CD14-positive monocyte (primary cell): ENCODE results near the gene SYNDIG1L. TPM values are rescaled to one million over a fixed set of nuclear protein-coding genes. Genes with fewer than 3 reads are reported as not detected.

Experiments used
- DNase-seq, 3 donors: peaks; one replicate each; pipeline ENCODE4 v3.0.0-alpha.2; 2011 to 2022
- H2AFZ ChIP-seq: 2 replicates; pipeline ENCODE4 v1.6.0; 2012; ENCODE audit warnings: mild to moderate bottlenecking, low read depth, low read length, inconsistent platforms; ENCODE audit not compliant: insufficient read depth, poor library complexity, severe bottlenecking
- H3K27ac ChIP-seq, 2 donors: 1 replicate in 1 of 2; 2 replicates in 1 of 2; pipeline ENCODE4 v1.5.1; 2012 to 2013; ENCODE audit warnings: low read length in 2 of 2, control low read depth in 1 of 2, inconsistent platforms in 1 of 2, low read depth in 1 of 2, mild to moderate bottlenecking in 1 of 2
- H3K27me3 ChIP-seq, 2 donors: one replicate each; pipeline versions ENCODE4 v1.6.0 to v1.6.1; 2011 to 2013; ENCODE audit warnings: low read length in 2 of 2; ENCODE audit not compliant: control insufficient read depth in 2 of 2, insufficient read depth in 2 of 2
- H3K36me3 ChIP-seq, 2 donors: replicated peaks in 1 of 2; 1 replicate in 1 of 2; 2 replicates in 1 of 2; pipeline versions ENCODE4 v1.5.1 to v1.6.1; 2012 to 2013; ENCODE audit warnings: low read length in 2 of 2, control low read depth in 1 of 2, inconsistent platforms in 1 of 2, mild to moderate bottlenecking in 1 of 2; ENCODE audit not compliant: insufficient read depth in 2 of 2, control insufficient read depth in 1 of 2
- H3K4me1 ChIP-seq, 2 donors: 1 replicate in 1 of 2; 2 replicates in 1 of 2; pipeline versions ENCODE4 v1.5.1 to v1.6.1; 2012 to 2013; ENCODE audit warnings: low read length in 2 of 2, control low read depth in 1 of 2, inconsistent platforms in 1 of 2, mild to moderate bottlenecking in 1 of 2, moderate library complexity in 1 of 2; ENCODE audit not compliant: insufficient read depth in 2 of 2, control insufficient read depth in 1 of 2
- H3K4me2 ChIP-seq: replicated peaks from 2 replicates; pipeline ENCODE3; 2012; ENCODE audit warnings: low read length, moderate library complexity, mild to moderate bottlenecking; ENCODE audit not compliant: poor library complexity, severe bottlenecking; ENCODE audit errors: extremely low read depth
- H3K4me3 ChIP-seq, 3 experiments: fragments of 200-600 bp in 1 of 3; sonication (generic) in 1 of 3; replicated peaks in 1 of 3; 1 replicate in 2 of 3; 2 replicates in 1 of 3; pipeline ENCODE4 v1.5.1; 2011 to 2013; ENCODE audit warnings: low read length in 3 of 3, mild to moderate bottlenecking in 3 of 3, control low read depth in 2 of 3, low read depth in 2 of 3, inconsistent platforms in 1 of 3, moderate library complexity in 1 of 3
- H3K79me2 ChIP-seq: 2 replicates; pipeline ENCODE4 v1.6.0; 2012; ENCODE audit warnings: mild to moderate bottlenecking, control low read depth, inconsistent platforms, low read length, moderate library complexity; ENCODE audit not compliant: insufficient read depth
- H3K9ac ChIP-seq: 2 replicates; pipeline ENCODE4 v1.6.0; 2017; ENCODE audit warnings: low read length, mild to moderate bottlenecking; ENCODE audit not compliant: insufficient read depth, poor library complexity, severe bottlenecking
- H3K9me3 ChIP-seq, 2 donors: replicated peaks in 1 of 2; 1 replicate in 1 of 2; 2 replicates in 1 of 2; pipeline versions ENCODE4 v1.5.1 to v1.6.1; 2012 to 2013; ENCODE audit warnings: low read length in 2 of 2, control low read depth in 1 of 2; ENCODE audit not compliant: control insufficient read depth in 1 of 2, insufficient read depth in 1 of 2
- H4K20me1 ChIP-seq: 2 replicates; pipeline ENCODE4 v1.6.0; 2012; ENCODE audit warnings: mild to moderate bottlenecking, low read length, control low read depth, moderate library complexity; ENCODE audit not compliant: insufficient read depth
- H3K27ac Mint-ChIP-seq, 7 donors: one replicate each; pipeline ENCODE4 v1.8.0; 2020; ENCODE audit warnings: mild to moderate bottlenecking in 7 of 7, mixed read lengths in 7 of 7, moderate library complexity in 6 of 7, inconsistent platforms in 2 of 7
- H3K27me3 Mint-ChIP-seq, 3 donors: one replicate each; pipeline ENCODE4 v1.8.0; 2021 to 2022; ENCODE audit warnings: low read depth in 3 of 3, mild to moderate bottlenecking in 3 of 3, mixed read lengths in 3 of 3, moderate library complexity in 3 of 3, inconsistent platforms in 1 of 3
- H3K36me3 Mint-ChIP-seq, 2 donors: one replicate each; pipeline ENCODE4 v1.8.0; 2020; ENCODE audit warnings: mixed read lengths in 2 of 2, inconsistent platforms in 1 of 2, mild to moderate bottlenecking in 1 of 2
- H3K4me1 Mint-ChIP-seq: one replicate; pipeline ENCODE4 v1.8.0; 2020; ENCODE audit warnings: mild to moderate bottlenecking, mixed read lengths
- H3K4me3 Mint-ChIP-seq, 2 donors: one replicate each; pipeline ENCODE4 v1.8.0; 2020; ENCODE audit warnings: mild to moderate bottlenecking in 2 of 2, mixed read lengths in 2 of 2, moderate library complexity in 1 of 2
- H3K9me3 Mint-ChIP-seq, 7 donors: one replicate each; pipeline ENCODE4 v1.8.0; 2020 to 2022; ENCODE audit warnings: mixed read lengths in 7 of 7, mild to moderate bottlenecking in 6 of 7, moderate library complexity in 6 of 7, inconsistent platforms in 2 of 7
- WGBS: methylation state at CpG from one replicate; pipeline ENCODE4 v1.1.5; 2013; ENCODE audit warnings: missing lambda C conversion rate; ENCODE audit not compliant: insufficient coverage; 5-methylcytosine and 5-hydroxymethylcytosine counted together
- intact Hi-C, 2 donors: fragments of 100-400 bp; cut with micrococcal nuclease; formaldehyde crosslinking; loops; one replicate each; pipeline versions ENCODE4 v1.15.0 to v1.15.1; 2023
- polyA plus RNA-seq, 3 donors: library from polyadenylated mRNA; depleted of rRNA in 1 of 3; unstranded in 2 of 3; stranded (reverse) in 1 of 3; fragments of 300-500 nt in 2 of 3; fragments of >200 nt in 1 of 3; fragmentation: Illumina TruSeq in 2 of 3; gene quantifications; 1 replicate in 2 of 3; 2 replicates in 1 of 3; pipeline ENCODE4 v1.2.3, GENCODE V29; 2012 to 2021
- TF ChIP-seq, protein P1 (sequence below): fragments of 200-600 bp; IDR thresholded peaks from one replicate; pipeline ENCODE4 v1.8.0; 2022; ENCODE audit warnings: antibody characterized with exemption, mild to moderate bottlenecking

Gene SYNDIG1L
- polyA plus RNA-seq, 3 donors = not detected

DNA sequence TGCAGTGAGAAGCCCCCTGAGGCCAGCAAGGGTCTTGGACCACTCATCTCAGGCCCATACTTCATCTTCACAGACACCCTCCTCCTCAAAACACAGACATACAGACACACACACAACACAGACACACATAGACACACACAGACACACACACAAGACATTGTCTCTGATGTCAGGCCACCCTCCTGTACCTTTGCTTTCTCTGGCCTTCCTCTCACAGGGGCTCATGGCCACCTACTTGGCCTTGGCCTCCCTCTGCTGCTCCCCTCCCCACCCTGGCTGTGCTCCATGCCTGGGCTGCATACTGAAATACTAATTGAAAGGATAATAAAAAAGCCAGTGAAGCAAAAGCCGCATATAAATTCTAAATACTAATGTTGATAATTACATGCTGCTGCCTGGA lies 1.6 kb upstream of the SYNDIG1L start:
- no CpG with 5 or more reads among the region's 1 CpG for WGBS
- TF ChIP-seq, protein P1, sequence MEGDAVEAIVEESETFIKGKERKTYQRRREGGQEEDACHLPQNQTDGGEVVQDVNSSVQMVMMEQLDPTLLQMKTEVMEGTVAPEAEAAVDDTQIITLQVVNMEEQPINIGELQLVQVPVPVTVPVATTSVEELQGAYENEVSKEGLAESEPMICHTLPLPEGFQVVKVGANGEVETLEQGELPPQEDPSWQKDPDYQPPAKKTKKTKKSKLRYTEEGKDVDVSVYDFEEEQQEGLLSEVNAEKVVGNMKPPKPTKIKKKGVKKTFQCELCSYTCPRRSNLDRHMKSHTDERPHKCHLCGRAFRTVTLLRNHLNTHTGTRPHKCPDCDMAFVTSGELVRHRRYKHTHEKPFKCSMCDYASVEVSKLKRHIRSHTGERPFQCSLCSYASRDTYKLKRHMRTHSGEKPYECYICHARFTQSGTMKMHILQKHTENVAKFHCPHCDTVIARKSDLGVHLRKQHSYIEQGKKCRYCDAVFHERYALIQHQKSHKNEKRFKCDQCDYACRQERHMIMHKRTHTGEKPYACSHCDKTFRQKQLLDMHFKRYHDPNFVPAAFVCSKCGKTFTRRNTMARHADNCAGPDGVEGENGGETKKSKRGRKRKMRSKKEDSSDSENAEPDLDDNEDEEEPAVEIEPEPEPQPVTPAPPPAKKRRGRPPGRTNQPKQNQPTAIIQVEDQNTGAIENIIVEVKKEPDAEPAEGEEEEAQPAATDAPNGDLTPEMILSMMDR = no peak
- no peak overlapping the region for H3K27ac Mint-ChIP-seq

DNA sequence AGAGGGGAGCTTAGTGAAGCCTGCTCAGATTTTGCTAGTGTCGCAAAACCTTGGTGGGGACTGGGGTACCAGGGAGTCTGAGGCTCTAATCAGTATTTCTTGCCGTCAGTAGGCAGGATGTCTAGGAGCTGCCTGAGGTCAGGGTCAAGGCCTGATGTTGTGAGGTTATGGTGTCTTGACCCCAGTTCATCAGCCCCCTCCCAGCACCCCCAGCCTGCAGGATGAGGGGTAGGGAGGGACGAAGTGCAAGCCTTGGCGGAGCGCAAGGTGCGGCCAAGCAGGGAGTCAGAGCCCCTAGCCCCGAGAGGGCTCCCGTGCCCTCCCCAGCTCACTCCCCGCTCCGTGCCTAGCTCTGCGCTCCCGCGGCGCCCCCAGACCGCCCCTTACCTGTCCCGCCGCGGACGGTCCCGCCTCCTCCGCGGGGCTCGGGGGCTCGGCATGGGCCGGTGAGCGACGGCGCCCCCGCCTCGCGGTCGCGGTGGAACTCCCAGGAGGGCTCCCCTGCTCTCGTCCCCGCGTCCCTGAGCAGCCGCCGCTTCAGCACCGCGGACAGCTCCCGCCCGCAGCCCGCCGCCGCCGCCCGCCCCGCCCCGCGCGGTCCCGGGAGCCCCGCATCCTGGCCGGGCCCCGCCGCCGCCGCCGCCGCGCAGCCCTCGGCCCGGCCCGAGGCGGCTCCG lies 347 bp downstream of the SYNDIG1L start:
- H4K20me1 ChIP-seq = no peaks in the 10 kb centered on the region
- no peaks in the 10 kb centered on the region for H3K9me3 ChIP-seq
- no peaks in the 10 kb centered on the region for H3K4me1 ChIP-seq
- H2AFZ ChIP-seq = no peak overlapping the region
- H3K4me1 Mint-ChIP-seq = peaks cover 2% of the 10 kb centered on the region
- H3K79me2 ChIP-seq = no peaks in the 10 kb centered on the region
- DNase-seq = no peak
- H3K36me3 Mint-ChIP-seq = peaks cover 0 to 2% of the 10 kb centered on the region in 2 donors
- H3K27ac Mint-ChIP-seq = peak overlapping the region in 1 of 7 donors; percentile 25
- H3K27me3 ChIP-seq = peaks cover 27% of the 10 kb centered on the region in 2 donors
- H3K9ac ChIP-seq = no peak overlapping the region
- peaks cover 38 to 58% (median 52%) of the 10 kb centered on the region in 3 donors for H3K27me3 Mint-ChIP-seq
- H3K4me3 ChIP-seq = no peak overlapping the region
- TF ChIP-seq, protein P1 = no peak
- intact Hi-C loops = no loop called here
- peaks cover 0 to 2% (median 0%) of the 10 kb centered on the region in 7 donors for H3K9me3 Mint-ChIP-seq
- no peak overlapping the region for H3K27ac ChIP-seq
- 3% methylated on average over 62 of the region's 66 CpGs for WGBS
- H3K4me3 Mint-ChIP-seq = peak overlapping the region in 1 of 2 donors; percentile 65
- H3K4me2 ChIP-seq = no peak overlapping the region
- H3K36me3 ChIP-seq = no peaks in the 10 kb centered on the region

More for the DNA sequence above, 1.6 kb upstream of the SYNDIG1L start:
- Histone ChIP-seq H4K20me1 (no peaks in the 10 kb centered on the region), H3K27me3 (peaks cover 23 to 27% of the 10 kb centered on the region in 2 donors), H3K9me3 (no peaks in the 10 kb centered on the region), H2AFZ (no peak overlapping the region), H3K9ac (no peak overlapping the region), H3K36me3 (no peaks in the 10 kb centered on the region), H3K27ac (no peak overlapping the region), H3K4me2 (no peak overlapping the region), H3K79me2 (no peaks in the 10 kb centered on the region), H3K4me1 (no peaks in the 10 kb centered on the region), H3K4me3 (no peak overlapping the region)
- no peak for DNase-seq
- intact Hi-C loops = no loop called here
- Mint-ChIP-seq H3K27me3 (peaks cover 35 to 48% (median 44%) of the 10 kb centered on the region in 3 donors), H3K4me3 (peak overlapping the region in 1 of 2 donors; percentile 21), H3K4me1 (peaks cover 2% of the 10 kb centered on the region), H3K9me3 (peaks cover 0 to 2% (median 0%) of the 10 kb centered on the region in 7 donors), H3K36me3 (peaks cover 0 to 2% of the 10 kb centered on the region in 2 donors)
